ENCODE measurements around the gene EFCAB14.
A peak's percentile ranks its signal among the peaks of the same experiment; 100 is the strongest.
"Not testable (repeated sequence)": the region's sequence is repeated elsewhere in the genome, so short reads cannot be mapped to it uniquely, and the experiment has no call there.

EFCAB14 gene

GRCh38 chr1:46721686-46722205 is 2.8 kb upstream of the EFCAB14 start:
- no peak for DNase-seq

- no peak for DNase-seq
These were observed 2.3 kb upstream of the EFCAB14 start for GRCh38 chr1:46721204-46721603.

- not testable (repeated sequence) for DNase-seq
These were observed 1.4 kb upstream of the EFCAB14 start for GRCh38 chr1:46720319-46720718.

- no peak for DNase-seq
These were observed 775 bp upstream of the EFCAB14 start for GRCh38 chr1:46719689-46720088.

GRCh38 chr1:46718340-46718726 is 581 bp downstream of the EFCAB14 start:
- no peak for DNase-seq

- DNase-seq: no peak
These were observed 1.3 kb downstream of the EFCAB14 start for GRCh38 chr1:46717654-46718053.

GRCh38 chr1:46714976-46715375 is 3.9 kb downstream of the EFCAB14 start:
- DNase-seq: no peak

- DNase-seq: no peak
These were observed 10.8 kb downstream of the EFCAB14 start for GRCh38 chr1:46708121-46708520.

GRCh38 chr1:46705408-46705807 is 13.5 kb downstream of the EFCAB14 start:
- DNase-seq: no peak

- no peak for DNase-seq
These were observed 14.8 kb downstream of the EFCAB14 start for GRCh38 chr1:46703927-46704641.

- DNase-seq: no peak
These were observed 19.2 kb downstream of the EFCAB14 start for GRCh38 chr1:46699666-46700065.

- DNase-seq: no peak
These were observed 21.9 kb downstream of the EFCAB14 start for GRCh38 chr1:46697053-46697452.

- DNase-seq: not testable (repeated sequence)
These were observed 24.2 kb downstream of the EFCAB14 start for GRCh38 chr1:46694676-46695075.

GRCh38 chr1:46692811-46693770 is 25.8 kb downstream of the EFCAB14 start:
- DNase-seq: no peak

GRCh38 chr1:46691997-46692790 is 26.7 kb downstream of the EFCAB14 start:
- no peak for DNase-seq

GRCh38 chr1:46690931-46691421 is 27.9 kb downstream of the EFCAB14 start:
- DNase-seq: no peak

GRCh38 chr1:46689897-46690296 is 29.0 kb downstream of the EFCAB14 start:
- DNase-seq: no peak

GRCh38 chr1:46689356-46689755 is 29.6 kb downstream of the EFCAB14 start:
- DNase-seq: peak; percentile 10

GRCh38 chr1:46687921-46688509 is 30.9 kb downstream of the EFCAB14 start:
- DNase-seq: no peak

- peak; percentile 4 for DNase-seq
These were observed 31.7 kb downstream of the EFCAB14 start for GRCh38 chr1:46687093-46687659.

- no peak for DNase-seq
These were observed 32.7 kb downstream of the EFCAB14 start for GRCh38 chr1:46686255-46686654.

- no peak for DNase-seq
These were observed 34.2 kb downstream of the EFCAB14 start for GRCh38 chr1:46684670-46685069.

Measured in COR-L47 (cell line).